WI38 (cell line): ENCODE results near the gene RAD23A.
"Not testable (repeated sequence)": the region's sequence is repeated elsewhere in the genome, so short reads cannot be mapped to it uniquely, and the experiment has no call there.

Source experiments
- H3K4me3 ChIP-seq: 2 replicates; pipeline ENCODE4 v1.5.1; 2011; ENCODE audit warnings: low read depth, mild to moderate bottlenecking, control low read depth, low read length
- CTCF ChIP-seq: IDR thresholded peaks from 2 replicates; pipeline ENCODE4 v1.5.1; 2012; ENCODE audit warnings: low read depth, mild to moderate bottlenecking, control low read depth, low read length

RAD23A gene

GRCh38 chr19:12974301-12975220, 28.9 kb downstream of the RAD23A start:
- H3K4me3 ChIP-seq, result no peak overlapping the region
- TF ChIP-seq CTCF, result no peak

- TF ChIP-seq CTCF, result no peak
- no peak overlapping the region for H3K4me3 ChIP-seq
Measured at GRCh38 chr19:12975221-12975741, 29.6 kb downstream of the RAD23A start.

- H3K4me3 ChIP-seq, result not testable (repeated sequence)
Measured at GRCh38 chr19:12976109-12976508, 30.4 kb downstream of the RAD23A start.

GRCh38 chr19:12979974-12980373, 34.3 kb downstream of the RAD23A start:
- no peak for TF ChIP-seq CTCF
- H3K4me3 ChIP-seq, result no peak overlapping the region

GRCh38 chr19:12982648-12983047, 37.0 kb downstream of the RAD23A start:
- no peak for TF ChIP-seq CTCF

GRCh38 chr19:12983091-12983490, 37.4 kb downstream of the RAD23A start:
- no peak for TF ChIP-seq CTCF
- H3K4me3 ChIP-seq, result peak overlapping the region; percentile 48

More at GRCh38 chr19:12982648-12983047, 37.0 kb downstream of the RAD23A start:
- no peak overlapping the region for H3K4me3 ChIP-seq

- TF ChIP-seq CTCF, result peak; percentile 80
- H3K4me3 ChIP-seq, result peak overlapping the region; percentile 48
Measured at GRCh38 chr19:12983542-12984142, 38.0 kb downstream of the RAD23A start.
